ENCODE data around the gene OGDH.

OGDH gene

GRCh38 chr7:44633254-44634186, 27.1 kb downstream of the OGDH start:
- no peak overlapping the region for H3K4me3 ChIP-seq (ENCODE audit: low read length)
- DNase-seq (ENCODE audit: low read depth, low spot score), result peak; percentile 31

- H3K4me3 ChIP-seq (ENCODE audit: low read length), result no peak overlapping the region
- DNase-seq (ENCODE audit: low read depth, low spot score), result no peak
These were observed 27.9 kb downstream of the OGDH start for GRCh38 chr7:44634187-44634838.

- DNase-seq (ENCODE audit: low read depth, low spot score), result no peak
- no peak overlapping the region for H3K4me3 ChIP-seq (ENCODE audit: low read length)
These were observed 28.6 kb downstream of the OGDH start for GRCh38 chr7:44634839-44635591.

- H3K4me3 ChIP-seq (ENCODE audit: low read length), result no peak overlapping the region
- no peak for DNase-seq (ENCODE audit: low read depth, low spot score)
These were observed 29.7 kb downstream of the OGDH start for GRCh38 chr7:44636041-44636584.

- no peak overlapping the region for H3K4me3 ChIP-seq (ENCODE audit: low read length)
- no peak for DNase-seq (ENCODE audit: low read depth, low spot score)
These were observed 30.5 kb downstream of the OGDH start for GRCh38 chr7:44636926-44637325.

GRCh38 chr7:44637788-44638594, 31.6 kb downstream of the OGDH start:
- DNase-seq (ENCODE audit: low read depth, low spot score), result no peak
- no peak overlapping the region for H3K4me3 ChIP-seq (ENCODE audit: low read length)

- peak; percentile 60 for DNase-seq (ENCODE audit: low read depth, low spot score)
These were observed 32.5 kb downstream of the OGDH start for GRCh38 chr7:44638611-44639557.

GRCh38 chr7:44639671-44640321, 33.4 kb downstream of the OGDH start:
- no peak for DNase-seq (ENCODE audit: low read depth, low spot score)
- H3K4me3 ChIP-seq (ENCODE audit: low read length), result no peak overlapping the region

More at GRCh38 chr7:44638611-44639557, 32.5 kb downstream of the OGDH start:
- H3K4me3 ChIP-seq (ENCODE audit: low read length), result no peak overlapping the region

- no peak for DNase-seq (ENCODE audit: low read depth, low spot score)
- H3K4me3 ChIP-seq (ENCODE audit: low read length), result no peak overlapping the region
These were observed 36.8 kb downstream of the OGDH start for GRCh38 chr7:44643206-44643605.

- DNase-seq (ENCODE audit: low read depth, low spot score), result no peak
- H3K4me3 ChIP-seq (ENCODE audit: low read length), result no peak overlapping the region
These were observed 38.8 kb downstream of the OGDH start for GRCh38 chr7:44645254-44645653.

- H3K4me3 ChIP-seq (ENCODE audit: low read length), result no peak overlapping the region
- no peak for DNase-seq (ENCODE audit: low read depth, low spot score)
These were observed 39.3 kb downstream of the OGDH start for GRCh38 chr7:44645696-44646095.

GRCh38 chr7:44646176-44646920, 39.9 kb downstream of the OGDH start:
- DNase-seq (ENCODE audit: low read depth, low spot score), result no peak
- no peak overlapping the region for H3K4me3 ChIP-seq (ENCODE audit: low read length)

GRCh38 chr7:44646921-44647636, 40.7 kb downstream of the OGDH start:
- no peak for DNase-seq (ENCODE audit: low read depth, low spot score)
- no peak overlapping the region for H3K4me3 ChIP-seq (ENCODE audit: low read length)

GRCh38 chr7:44647981-44648714, 41.7 kb downstream of the OGDH start:
- H3K4me3 ChIP-seq (ENCODE audit: low read length), result no peak overlapping the region
- no peak for DNase-seq (ENCODE audit: low read depth, low spot score)

GRCh38 chr7:44650242-44650641, 43.8 kb downstream of the OGDH start:
- H3K4me3 ChIP-seq (ENCODE audit: low read length), result no peak overlapping the region
- no peak for DNase-seq (ENCODE audit: low read depth, low spot score)

All from Jurkat, Clone E6-1 (cell line).